Measurements from ENCODE around the gene BASP1. TPM values are rescaled to one million over a fixed set of nuclear protein-coding genes. Genes with fewer than 3 reads are reported as not detected.

The BASP1 gene
- polyA plus RNA-seq, 1 of the 3 experiments (the other 2 are of a cell fraction) = 107 TPM

DNA sequence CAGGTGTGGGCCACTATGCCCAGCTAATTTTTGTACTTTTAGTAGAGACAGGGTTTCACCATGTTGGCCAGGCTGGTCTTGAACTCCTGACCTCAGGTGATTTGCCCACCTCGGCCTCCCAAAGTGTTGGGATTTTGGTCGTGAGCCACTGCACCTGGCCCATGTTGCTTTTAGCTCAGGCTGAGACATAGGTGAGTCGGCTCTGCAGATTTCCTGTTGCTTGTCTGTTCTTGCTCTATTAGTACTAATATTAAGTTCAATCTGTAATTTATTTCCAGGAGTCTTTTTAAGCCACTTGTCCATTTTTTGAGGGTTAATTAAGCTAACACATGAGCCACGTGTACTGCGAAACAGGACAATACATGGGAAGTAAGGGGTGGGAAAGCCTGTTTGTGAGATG is 21.4 kb upstream of the BASP1 start (continued):
- TF ChIP-seq TAF1 (IDR thresholded peaks at IDR 0.05; ENCODE audit: borderline replicate concordance, low read depth, low read length) = no peak

DNA sequence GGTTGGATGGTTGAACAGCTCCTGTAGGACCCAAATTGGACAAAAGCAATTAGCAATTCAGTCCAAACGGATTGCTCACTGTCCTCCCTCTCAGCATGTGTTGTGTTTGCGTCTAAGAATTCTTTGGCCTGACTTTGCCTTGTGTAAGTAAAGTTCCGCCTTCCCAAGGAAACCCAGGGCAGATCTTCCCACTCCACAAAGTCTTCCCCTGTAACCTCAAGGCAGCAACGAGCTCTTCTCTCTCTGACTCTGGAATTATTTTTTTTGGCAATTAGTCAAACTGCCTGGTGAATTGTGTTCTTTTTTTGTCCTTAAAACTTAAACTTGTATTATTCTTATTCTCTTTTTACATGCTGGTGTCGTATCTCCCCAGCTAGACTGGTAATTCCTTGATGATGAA is 20.7 kb upstream of the BASP1 start:
- no peaks in the 10 kb centered on the region for H3K9me3 ChIP-seq
- no peak overlapping the region for H3K9ac ChIP-seq
- no peak for TF ChIP-seq POLR2AphosphoS5 (IDR thresholded peaks at IDR 0.05; ENCODE audit: low read depth, low read length)
- TF ChIP-seq, protein P1, sequence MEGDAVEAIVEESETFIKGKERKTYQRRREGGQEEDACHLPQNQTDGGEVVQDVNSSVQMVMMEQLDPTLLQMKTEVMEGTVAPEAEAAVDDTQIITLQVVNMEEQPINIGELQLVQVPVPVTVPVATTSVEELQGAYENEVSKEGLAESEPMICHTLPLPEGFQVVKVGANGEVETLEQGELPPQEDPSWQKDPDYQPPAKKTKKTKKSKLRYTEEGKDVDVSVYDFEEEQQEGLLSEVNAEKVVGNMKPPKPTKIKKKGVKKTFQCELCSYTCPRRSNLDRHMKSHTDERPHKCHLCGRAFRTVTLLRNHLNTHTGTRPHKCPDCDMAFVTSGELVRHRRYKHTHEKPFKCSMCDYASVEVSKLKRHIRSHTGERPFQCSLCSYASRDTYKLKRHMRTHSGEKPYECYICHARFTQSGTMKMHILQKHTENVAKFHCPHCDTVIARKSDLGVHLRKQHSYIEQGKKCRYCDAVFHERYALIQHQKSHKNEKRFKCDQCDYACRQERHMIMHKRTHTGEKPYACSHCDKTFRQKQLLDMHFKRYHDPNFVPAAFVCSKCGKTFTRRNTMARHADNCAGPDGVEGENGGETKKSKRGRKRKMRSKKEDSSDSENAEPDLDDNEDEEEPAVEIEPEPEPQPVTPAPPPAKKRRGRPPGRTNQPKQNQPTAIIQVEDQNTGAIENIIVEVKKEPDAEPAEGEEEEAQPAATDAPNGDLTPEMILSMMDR (IDR thresholded peaks at IDR 0.05) = no peak
- TF ChIP-seq SMC3 (IDR thresholded peaks at IDR 0.05; ENCODE audit: low read depth, low read length) = no peak
- TF ChIP-seq RAD21 (IDR thresholded peaks at IDR 0.05; ENCODE audit: low read length) = no peak
- TF ChIP-seq RCOR1 (IDR thresholded peaks at IDR 0.05; ENCODE audit: low read length) = no peak
- TF ChIP-seq TEAD4 (IDR thresholded peaks at IDR 0.05; ENCODE audit: borderline replicate concordance, insufficient read depth) = no peak
- no peak for TF ChIP-seq FOXJ3 (CRISPR knock-in tag; IDR thresholded peaks at IDR 0.05)
- TF ChIP-seq JUND (IDR thresholded peaks at IDR 0.05) = no peak
- TF ChIP-seq TCF12 (IDR thresholded peaks at IDR 0.05) = no peak
- no peak overlapping the region for H3K4me2 ChIP-seq
- no peaks in the 10 kb centered on the region for H3K27me3 ChIP-seq (ENCODE audit: insufficient read depth)
- no peaks in the 10 kb centered on the region for H4K20me1 ChIP-seq (ENCODE audit: insufficient read depth)
- H3K4me3 ChIP-seq (ENCODE audit: low read depth in 2 of 2, low read length in 1 of 2) = no peak overlapping the region
- WGBS (ENCODE audit: low lambda C conversion rate) = 59% methylated on average over 5 of the region's 5 CpGs
- no peaks in the 10 kb centered on the region for H3K9me2 ChIP-seq
- ChIA-PET CTCF (interaction anchor here (1.0 to 1.8 kb wide), 2 partner anchors 19 to 406 kb away, joined by 4 to 9 read pairs; no protein-coding TSS in a partner anchor), POLR2A (no interaction called here)
- DNase-seq = no peak
- H3F3A ChIP-seq (replicated peaks; ENCODE audit: insufficient read depth) = peaks cover 3% of the 10 kb centered on the region
- H2AFZ ChIP-seq (ENCODE audit: low read depth) = no peak overlapping the region
- H3K36me3 ChIP-seq (replicated peaks in 1 of 2; ENCODE audit: control insufficient read depth in 1 of 2, insufficient read depth in 2 of 2, low read length in 1 of 2) = peaks cover 0 to 5% of the 10 kb centered on the region in 2 experiments
- H3K4me1 ChIP-seq (ENCODE audit: control insufficient read depth in 1 of 2, insufficient read depth in 2 of 2, low read depth in 1 of 2, low read length in 1 of 2) = 0 out of 4 replicates have a peak, but pooled peaks cover 0 to 4% of the 10 kb centered on the region in 2 experiments
- H3K27ac ChIP-seq (ENCODE audit: low read depth in 2 of 2, low read length in 1 of 2) = no peak overlapping the region
- no peaks in the 10 kb centered on the region for H3K79me2 ChIP-seq (ENCODE audit: insufficient read depth)

DNA sequence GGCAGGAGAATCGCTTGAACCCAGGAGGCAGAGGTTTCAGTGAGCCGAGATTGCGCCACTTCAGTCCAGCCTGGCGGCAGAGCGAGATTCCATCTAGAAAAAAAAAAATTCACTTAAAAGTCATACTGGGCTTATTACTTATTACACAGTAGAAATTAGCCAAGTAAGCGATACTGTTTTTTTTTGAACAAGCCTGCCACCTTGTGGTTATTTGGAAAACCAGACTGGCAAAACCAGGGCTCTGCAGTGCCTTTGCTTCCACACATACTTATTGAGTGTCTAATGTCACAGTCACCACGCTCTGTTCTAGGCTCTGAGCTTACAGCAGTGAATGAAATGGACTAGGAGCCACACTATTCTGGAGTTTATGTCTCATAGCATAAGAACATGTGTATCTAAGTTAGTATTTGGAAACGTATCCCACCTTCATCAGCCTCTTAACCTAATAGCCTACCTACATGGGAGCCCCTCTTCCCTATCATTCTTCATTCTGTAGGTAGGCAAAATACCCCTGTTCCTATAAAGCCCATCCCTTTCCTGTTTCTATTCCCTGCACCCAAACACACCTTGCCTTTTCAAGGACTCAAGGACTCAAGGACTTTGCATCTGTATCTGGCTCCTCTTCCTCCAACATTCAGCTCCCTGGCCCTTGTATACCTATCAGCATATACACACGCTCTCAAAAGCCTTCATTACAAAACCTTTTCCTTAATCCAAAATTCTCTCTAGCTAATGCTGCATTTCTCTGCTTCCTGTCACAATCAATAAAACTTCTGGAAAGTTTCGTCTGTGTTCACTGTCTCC is 13.9 kb upstream of the BASP1 start:
- no peaks in the 10 kb centered on the region for H3F3A ChIP-seq (replicated peaks; ENCODE audit: insufficient read depth)
- no peaks in the 10 kb centered on the region for H4K20me1 ChIP-seq (ENCODE audit: insufficient read depth)
- TF ChIP-seq SMC3 (IDR thresholded peaks at IDR 0.05; ENCODE audit: low read depth, low read length) (peak; percentile 71), EZH2phosphoT487 (IDR thresholded peaks at IDR 0.05; ENCODE audit: borderline replicate concordance, low read depth) (no peak), RAD21 (IDR thresholded peaks at IDR 0.05; ENCODE audit: low read length) (peak; percentile 81)
- TF ChIP-seq, protein P1 (IDR thresholded peaks at IDR 0.05) = peak; percentile 79
- CTCF ChIA-PET = interaction anchor here (0.6 to 6.9 kb wide), 21 partner anchors 11 to 1085 kb away, joined by 3 to 42 read pairs (median 3); no protein-coding TSS in a partner anchor
- H3K4me2 ChIP-seq = no peak overlapping the region; the same call in 1 of the 2 replicates
- H3K79me2 ChIP-seq (ENCODE audit: insufficient read depth) = no peaks in the 10 kb centered on the region
- no peak overlapping the region; the same call in 1 of the 2 replicates for H2AFZ ChIP-seq (ENCODE audit: low read depth)
- POLR2A ChIA-PET = no interaction called here
- H3K4me1 ChIP-seq (ENCODE audit: control insufficient read depth in 1 of 2, insufficient read depth in 2 of 2, low read depth in 1 of 2, low read length in 1 of 2) = no peaks in the 10 kb centered on the region; a peak in 2 of 4 replicates
- 0 out of 4 replicates have a peak overlapping the region, but pooled peaks of 1 of the 2 experiments have one; percentile 28 for H3K4me3 ChIP-seq (ENCODE audit: low read depth in 2 of 2, low read length in 1 of 2)
- 16% methylated on average over 10 of the region's 10 CpGs for WGBS (ENCODE audit: low lambda C conversion rate)
- DNase-seq = peak; percentile 71
- no peaks in the 10 kb centered on the region for H3K9me3 ChIP-seq
- H3K9ac ChIP-seq = no peak overlapping the region
- no peaks in the 10 kb centered on the region for H3K36me3 ChIP-seq (replicated peaks in 1 of 2; ENCODE audit: control insufficient read depth in 1 of 2, insufficient read depth in 2 of 2, low read length in 1 of 2)
- H3K27me3 ChIP-seq (ENCODE audit: insufficient read depth) = no peaks in the 10 kb centered on the region
- no peak overlapping the region for H3K27ac ChIP-seq (ENCODE audit: low read depth in 2 of 2, low read length in 1 of 2)
- no peaks in the 10 kb centered on the region for H3K9me2 ChIP-seq
